Measurements from ENCODE around the gene NRARP. TPM values are rescaled to one million over a fixed set of nuclear protein-coding genes. Genes with fewer than 3 reads are reported as not detected.

Gene NRARP
- total and polyA plus RNA-seq, 2 experiments from 2014 or later, result 4.0 to 55.1 TPM

DNA sequence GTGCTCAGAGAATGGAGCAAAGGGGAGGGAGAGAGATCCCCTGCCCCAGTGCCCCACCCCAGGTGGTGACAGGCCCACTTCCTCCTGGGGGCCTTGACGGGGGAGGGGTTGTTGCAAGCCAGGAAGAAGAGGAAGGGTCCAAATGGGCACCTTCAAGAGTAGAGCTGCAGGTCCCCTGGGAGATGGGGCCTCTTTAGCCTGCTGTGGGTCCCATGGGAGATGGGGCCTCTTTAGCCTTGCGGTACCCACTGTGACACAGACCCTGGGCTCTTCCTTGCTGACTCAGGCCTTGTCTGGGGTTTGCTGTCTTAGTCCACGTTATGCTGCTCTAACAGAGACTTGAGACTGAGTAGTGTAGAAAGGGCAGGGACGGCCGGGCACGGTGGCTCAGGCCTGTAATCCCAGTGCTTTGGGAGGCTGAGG is 34.1 kb downstream of the NRARP start (continued):
- TF ChIP-seq, protein P1, sequence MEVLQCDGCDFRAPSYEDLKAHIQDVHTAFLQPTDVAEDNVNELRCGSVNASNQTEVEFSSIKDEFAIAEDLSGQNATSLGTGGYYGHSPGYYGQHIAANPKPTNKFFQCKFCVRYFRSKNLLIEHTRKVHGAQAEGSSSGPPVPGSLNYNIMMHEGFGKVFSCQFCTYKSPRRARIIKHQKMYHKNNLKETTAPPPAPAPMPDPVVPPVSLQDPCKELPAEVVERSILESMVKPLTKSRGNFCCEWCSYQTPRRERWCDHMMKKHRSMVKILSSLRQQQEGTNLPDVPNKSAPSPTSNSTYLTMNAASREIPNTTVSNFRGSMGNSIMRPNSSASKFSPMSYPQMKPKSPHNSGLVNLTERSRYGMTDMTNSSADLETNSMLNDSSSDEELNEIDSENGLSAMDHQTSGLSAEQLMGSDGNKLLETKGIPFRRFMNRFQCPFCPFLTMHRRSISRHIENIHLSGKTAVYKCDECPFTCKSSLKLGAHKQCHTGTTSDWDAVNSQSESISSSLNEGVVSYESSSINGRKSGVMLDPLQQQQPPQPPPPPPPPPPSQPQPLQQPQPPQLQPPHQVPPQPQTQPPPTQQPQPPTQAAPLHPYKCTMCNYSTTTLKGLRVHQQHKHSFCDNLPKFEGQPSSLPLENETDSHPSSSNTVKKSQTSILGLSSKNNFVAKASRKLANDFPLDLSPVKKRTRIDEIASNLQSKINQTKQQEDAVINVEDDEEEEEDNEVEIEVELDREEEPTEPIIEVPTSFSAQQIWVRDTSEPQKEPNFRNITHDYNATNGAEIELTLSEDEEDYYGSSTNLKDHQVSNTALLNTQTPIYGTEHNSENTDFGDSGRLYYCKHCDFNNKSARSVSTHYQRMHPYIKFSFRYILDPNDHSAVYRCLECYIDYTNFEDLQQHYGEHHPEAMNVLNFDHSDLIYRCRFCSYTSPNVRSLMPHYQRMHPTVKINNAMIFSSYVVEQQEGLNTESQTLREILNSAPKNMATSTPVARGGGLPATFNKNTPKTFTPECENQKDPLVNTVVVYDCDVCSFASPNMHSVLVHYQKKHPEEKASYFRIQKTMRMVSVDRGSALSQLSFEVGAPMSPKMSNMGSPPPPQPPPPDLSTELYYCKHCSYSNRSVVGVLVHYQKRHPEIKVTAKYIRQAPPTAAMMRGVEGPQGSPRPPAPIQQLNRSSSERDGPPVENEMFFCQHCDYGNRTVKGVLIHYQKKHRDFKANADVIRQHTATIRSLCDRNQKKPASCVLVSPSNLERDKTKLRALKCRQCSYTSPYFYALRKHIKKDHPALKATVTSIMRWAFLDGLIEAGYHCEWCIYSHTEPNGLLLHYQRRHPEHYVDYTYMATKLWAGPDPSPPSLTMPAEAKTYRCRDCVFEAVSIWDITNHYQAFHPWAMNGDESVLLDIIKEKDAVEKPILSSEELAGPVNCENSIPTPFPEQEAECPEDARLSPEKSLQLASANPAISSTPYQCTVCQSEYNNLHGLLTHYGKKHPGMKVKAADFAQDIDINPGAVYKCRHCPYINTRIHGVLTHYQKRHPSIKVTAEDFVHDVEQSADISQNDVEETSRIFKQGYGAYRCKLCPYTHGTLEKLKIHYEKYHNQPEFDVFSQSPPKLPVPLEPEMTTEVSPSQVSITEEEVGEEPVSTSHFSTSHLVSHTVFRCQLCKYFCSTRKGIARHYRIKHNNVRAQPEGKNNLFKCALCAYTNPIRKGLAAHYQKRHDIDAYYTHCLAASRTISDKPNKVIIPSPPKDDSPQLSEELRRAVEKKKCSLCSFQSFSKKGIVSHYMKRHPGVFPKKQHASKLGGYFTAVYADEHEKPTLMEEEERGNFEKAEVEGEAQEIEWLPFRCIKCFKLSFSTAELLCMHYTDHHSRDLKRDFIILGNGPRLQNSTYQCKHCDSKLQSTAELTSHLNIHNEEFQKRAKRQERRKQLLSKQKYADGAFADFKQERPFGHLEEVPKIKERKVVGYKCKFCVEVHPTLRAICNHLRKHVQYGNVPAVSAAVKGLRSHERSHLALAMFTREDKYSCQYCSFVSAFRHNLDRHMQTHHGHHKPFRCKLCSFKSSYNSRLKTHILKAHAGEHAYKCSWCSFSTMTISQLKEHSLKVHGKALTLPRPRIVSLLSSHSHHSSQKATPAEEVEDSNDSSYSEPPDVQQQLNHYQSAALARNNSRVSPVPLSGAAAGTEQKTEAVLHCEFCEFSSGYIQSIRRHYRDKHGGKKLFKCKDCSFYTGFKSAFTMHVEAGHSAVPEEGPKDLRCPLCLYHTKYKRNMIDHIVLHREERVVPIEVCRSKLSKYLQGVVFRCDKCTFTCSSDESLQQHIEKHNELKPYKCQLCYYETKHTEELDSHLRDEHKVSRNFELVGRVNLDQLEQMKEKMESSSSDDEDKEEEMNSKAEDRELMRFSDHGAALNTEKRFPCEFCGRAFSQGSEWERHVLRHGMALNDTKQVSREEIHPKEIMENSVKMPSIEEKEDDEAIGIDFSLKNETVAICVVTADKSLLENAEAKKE (CRISPR knock-in tag; IDR thresholded peaks at IDR 0.05), result no peak
- TF ChIP-seq ZNF114 (CRISPR knock-in tag; IDR thresholded peaks at IDR 0.05), result no peak
- no peak for TF ChIP-seq EZH2phosphoT487 (IDR thresholded peaks at IDR 0.05; ENCODE audit: unreplicated experiment)

DNA sequence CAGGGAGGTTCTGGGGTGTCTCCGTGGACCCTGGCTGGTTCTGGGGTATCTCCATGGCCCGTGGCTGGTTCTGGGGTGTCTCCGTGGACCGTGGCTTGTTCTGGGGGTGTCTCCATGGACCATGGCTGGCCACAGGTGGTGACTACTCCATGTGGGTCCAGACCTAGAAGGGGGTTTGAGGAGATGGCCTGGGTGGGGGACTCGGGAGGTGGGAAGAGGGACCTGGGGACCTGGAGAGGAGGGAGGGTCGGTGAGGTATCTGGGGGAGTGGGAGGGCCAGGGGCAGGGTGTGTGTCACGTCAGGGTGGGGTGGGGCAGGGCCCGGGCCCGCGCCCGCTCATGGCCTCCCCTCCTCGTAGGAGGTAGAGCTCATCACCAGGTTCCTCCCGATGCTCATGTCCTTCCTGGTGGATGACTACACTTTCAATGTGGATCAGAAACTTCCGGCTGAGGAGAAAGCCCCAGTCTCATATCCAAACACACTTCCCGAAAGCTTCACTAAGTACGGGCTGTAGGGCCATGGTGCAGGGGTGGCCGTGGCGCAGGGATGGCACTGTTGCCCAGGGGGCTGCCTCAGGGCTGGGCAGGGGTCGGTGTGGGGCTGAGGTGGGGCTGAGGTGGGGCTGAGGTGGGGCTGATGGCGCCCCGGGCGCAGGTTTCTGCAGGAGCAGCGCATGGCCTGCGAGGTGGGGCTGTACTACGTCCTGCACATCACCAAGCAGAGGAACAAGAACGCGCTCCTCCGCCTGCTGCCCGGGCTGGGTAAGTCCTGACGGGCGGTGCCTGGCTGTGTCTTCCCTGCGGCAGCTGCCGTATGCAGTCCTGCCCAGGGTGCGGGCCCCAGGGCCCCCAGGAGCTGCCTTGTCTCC is 35.3 kb downstream of the NRARP start:
- H3F3A ChIP-seq (replicated peaks; ENCODE audit: low read depth), result no peaks in the 10 kb centered on the region
- Mint-ChIP-seq H3K9me3 (no peaks in the 10 kb centered on the region), H3K27me3 (ENCODE audit: insufficient read depth, low read depth, poor library complexity) (peaks cover 16% of the 10 kb centered on the region), H3K27ac (no peak overlapping the region), H3K4me1 (peaks cover under 1% of the 10 kb centered on the region; the same call in 2 of the 3 replicates), H3K4me3 (no peak overlapping the region), H3K36me3 (ENCODE audit: low read depth) (peaks cover 40% of the 10 kb centered on the region)
- no peak overlapping the region for H3K4me3 ChIP-seq
- no peak for DNase-seq (ENCODE audit: low spot score)
- H3K79me2 ChIP-seq (replicated peaks; ENCODE audit: insufficient read depth), result no peaks in the 10 kb centered on the region
- H4K20me1 ChIP-seq (replicated peaks; ENCODE audit: insufficient read depth), result 0 out of 2 replicates have a peak, but pooled peaks cover 9% of the 10 kb centered on the region
- no peak overlapping the region for H3K4me2 ChIP-seq
- H3K27ac ChIP-seq (ENCODE audit: low read depth), result no peak overlapping the region
- H3K4me1 ChIP-seq (ENCODE audit: insufficient read depth), result no peaks in the 10 kb centered on the region
- H3K27me3 ChIP-seq (ENCODE audit: insufficient read depth), result no peaks in the 10 kb centered on the region
- ATAC-seq, result no peak
- H3K9me2 ChIP-seq (ENCODE audit: insufficient read depth), result no peaks in the 10 kb centered on the region
- no peak overlapping the region for H2AFZ ChIP-seq
- H3K36me3 ChIP-seq (ENCODE audit: insufficient read depth), result peaks cover 10% of the 10 kb centered on the region; the same call in 1 of the 2 replicates
- no peak for TF ChIP-seq STAT1 (IDR thresholded peaks at IDR 0.05; ENCODE audit: unreplicated experiment)
- no peak for TF ChIP-seq POLR2AphosphoS5 (IDR thresholded peaks at IDR 0.05; ENCODE audit: low read depth)
- TF ChIP-seq, protein P2, sequence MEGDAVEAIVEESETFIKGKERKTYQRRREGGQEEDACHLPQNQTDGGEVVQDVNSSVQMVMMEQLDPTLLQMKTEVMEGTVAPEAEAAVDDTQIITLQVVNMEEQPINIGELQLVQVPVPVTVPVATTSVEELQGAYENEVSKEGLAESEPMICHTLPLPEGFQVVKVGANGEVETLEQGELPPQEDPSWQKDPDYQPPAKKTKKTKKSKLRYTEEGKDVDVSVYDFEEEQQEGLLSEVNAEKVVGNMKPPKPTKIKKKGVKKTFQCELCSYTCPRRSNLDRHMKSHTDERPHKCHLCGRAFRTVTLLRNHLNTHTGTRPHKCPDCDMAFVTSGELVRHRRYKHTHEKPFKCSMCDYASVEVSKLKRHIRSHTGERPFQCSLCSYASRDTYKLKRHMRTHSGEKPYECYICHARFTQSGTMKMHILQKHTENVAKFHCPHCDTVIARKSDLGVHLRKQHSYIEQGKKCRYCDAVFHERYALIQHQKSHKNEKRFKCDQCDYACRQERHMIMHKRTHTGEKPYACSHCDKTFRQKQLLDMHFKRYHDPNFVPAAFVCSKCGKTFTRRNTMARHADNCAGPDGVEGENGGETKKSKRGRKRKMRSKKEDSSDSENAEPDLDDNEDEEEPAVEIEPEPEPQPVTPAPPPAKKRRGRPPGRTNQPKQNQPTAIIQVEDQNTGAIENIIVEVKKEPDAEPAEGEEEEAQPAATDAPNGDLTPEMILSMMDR (conservative IDR thresholded peaks at IDR 0.05; ENCODE audit: low read depth in 2 of 2), result no peak
- TF ChIP-seq, protein P3, sequence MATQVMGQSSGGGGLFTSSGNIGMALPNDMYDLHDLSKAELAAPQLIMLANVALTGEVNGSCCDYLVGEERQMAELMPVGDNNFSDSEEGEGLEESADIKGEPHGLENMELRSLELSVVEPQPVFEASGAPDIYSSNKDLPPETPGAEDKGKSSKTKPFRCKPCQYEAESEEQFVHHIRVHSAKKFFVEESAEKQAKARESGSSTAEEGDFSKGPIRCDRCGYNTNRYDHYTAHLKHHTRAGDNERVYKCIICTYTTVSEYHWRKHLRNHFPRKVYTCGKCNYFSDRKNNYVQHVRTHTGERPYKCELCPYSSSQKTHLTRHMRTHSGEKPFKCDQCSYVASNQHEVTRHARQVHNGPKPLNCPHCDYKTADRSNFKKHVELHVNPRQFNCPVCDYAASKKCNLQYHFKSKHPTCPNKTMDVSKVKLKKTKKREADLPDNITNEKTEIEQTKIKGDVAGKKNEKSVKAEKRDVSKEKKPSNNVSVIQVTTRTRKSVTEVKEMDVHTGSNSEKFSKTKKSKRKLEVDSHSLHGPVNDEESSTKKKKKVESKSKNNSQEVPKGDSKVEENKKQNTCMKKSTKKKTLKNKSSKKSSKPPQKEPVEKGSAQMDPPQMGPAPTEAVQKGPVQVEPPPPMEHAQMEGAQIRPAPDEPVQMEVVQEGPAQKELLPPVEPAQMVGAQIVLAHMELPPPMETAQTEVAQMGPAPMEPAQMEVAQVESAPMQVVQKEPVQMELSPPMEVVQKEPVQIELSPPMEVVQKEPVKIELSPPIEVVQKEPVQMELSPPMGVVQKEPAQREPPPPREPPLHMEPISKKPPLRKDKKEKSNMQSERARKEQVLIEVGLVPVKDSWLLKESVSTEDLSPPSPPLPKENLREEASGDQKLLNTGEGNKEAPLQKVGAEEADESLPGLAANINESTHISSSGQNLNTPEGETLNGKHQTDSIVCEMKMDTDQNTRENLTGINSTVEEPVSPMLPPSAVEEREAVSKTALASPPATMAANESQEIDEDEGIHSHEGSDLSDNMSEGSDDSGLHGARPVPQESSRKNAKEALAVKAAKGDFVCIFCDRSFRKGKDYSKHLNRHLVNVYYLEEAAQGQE (IDR thresholded peaks at IDR 0.05; ENCODE audit: unreplicated experiment), result no peak
- TF ChIP-seq EZH2phosphoT487 (IDR thresholded peaks at IDR 0.05; ENCODE audit: unreplicated experiment), result no peak
- TF ChIP-seq NANOG (IDR thresholded peaks at IDR 0.05; ENCODE audit: borderline replicate concordance), result no peak
- no peak for TF ChIP-seq CREB1 (CRISPR knock-in tag; IDR thresholded peaks at IDR 0.05; ENCODE audit: low read depth)
- TF ChIP-seq ZNF331 (CRISPR knock-in tag; IDR thresholded peaks at IDR 0.05; ENCODE audit: low read depth), result no peak
